Measurements from ENCODE around the gene FBRSL1.
"Not testable (repeated sequence)": the region's sequence is repeated elsewhere in the genome, so short reads cannot be mapped to it uniquely, and the experiment has no call there.

Gene FBRSL1

DNA sequence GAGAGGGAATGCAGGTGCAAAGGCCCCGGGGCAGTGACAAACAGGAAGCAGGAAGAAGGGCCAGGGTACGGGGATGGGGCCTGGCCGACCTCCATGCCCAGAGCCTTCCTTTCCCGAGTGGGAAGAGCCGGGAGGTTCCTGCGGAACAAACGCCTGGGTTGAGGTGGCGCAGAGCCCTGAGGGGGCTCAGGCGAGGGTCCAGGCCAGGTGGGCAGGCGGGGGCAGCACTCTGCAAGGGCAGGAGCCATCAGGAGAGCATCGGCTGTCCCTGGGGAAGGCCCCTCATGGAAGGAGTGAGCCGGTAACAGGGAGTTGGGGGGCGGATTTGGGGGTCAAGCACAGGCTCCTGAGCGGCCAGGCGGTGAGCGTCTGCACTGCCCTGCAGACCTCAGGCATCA lies 18.1 kb upstream of the FBRSL1 start:
- DNase-seq = no peak

DNA sequence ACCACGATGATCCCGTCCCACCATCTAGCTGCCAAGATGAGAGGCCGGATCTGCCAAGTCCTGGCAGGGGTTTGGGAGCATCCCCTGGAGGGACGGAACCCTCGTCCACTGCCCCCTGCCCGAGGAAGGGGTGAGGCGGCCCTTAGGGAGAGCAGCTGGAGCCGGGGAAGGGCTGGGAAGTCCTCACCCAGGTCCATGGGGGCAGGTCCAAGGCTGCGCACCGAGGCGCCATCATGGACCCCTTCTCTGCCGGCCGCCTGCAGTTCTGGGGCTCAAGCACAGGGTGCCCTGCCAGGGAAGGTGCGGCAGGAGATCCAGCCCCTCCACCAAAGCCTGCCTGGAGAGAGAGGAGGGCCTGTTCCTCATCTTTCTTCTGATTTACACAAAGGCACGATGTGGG lies 17.6 kb upstream of the FBRSL1 start:
- no peak for DNase-seq

DNA sequence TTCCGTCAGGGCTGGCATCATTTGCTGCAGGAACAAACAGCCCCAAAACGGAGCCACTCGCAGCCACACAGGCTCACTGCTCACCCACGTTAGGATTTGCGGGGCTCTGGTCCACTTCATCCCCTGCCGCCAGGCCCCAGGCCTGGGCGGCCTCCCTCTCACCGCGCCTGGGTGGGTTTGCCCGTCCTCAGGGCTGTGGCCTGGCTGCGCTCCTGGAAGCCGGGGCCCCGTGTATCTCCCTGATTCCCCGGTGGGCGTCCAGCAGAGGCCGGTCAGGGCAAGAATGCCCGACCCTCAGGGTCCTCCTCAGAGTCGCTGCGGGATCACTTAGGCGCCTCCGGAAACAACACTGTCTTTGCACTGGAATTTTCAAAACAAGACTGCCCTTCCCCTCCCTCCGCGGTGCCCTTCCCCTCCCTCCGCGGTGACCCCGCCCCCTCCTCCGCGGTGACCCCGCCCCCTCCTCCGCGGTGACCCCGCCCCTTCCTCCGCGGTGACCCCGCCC lies 15.7 kb upstream of the FBRSL1 start:
- DNase-seq = no peak

DNA sequence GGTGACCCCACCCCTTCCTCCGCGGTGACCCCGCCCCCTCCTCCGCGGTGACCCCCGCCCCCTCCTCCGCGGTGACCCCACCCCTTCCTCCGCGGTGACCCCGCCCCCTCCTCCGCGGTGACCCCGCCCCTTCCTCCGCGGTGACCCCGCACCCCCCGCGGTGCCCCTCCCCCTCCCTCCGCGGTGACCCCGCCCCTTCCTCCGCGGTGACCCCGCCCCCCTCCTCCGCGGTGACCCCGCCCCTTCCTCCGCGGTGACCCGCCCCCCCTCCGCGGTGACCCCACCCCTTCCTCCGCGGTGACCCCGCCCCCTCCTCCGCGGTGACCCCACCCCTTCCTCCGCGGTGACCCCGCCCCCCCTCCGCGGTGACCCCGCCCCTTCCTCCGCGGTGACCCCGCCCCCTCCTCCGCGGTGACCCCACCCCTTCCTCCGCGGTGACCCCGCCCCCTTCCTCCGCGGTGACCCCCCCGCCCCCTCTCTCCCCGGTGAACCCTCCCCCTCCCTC lies 15.1 kb upstream of the FBRSL1 start:
- DNase-seq = not testable (repeated sequence)

DNA sequence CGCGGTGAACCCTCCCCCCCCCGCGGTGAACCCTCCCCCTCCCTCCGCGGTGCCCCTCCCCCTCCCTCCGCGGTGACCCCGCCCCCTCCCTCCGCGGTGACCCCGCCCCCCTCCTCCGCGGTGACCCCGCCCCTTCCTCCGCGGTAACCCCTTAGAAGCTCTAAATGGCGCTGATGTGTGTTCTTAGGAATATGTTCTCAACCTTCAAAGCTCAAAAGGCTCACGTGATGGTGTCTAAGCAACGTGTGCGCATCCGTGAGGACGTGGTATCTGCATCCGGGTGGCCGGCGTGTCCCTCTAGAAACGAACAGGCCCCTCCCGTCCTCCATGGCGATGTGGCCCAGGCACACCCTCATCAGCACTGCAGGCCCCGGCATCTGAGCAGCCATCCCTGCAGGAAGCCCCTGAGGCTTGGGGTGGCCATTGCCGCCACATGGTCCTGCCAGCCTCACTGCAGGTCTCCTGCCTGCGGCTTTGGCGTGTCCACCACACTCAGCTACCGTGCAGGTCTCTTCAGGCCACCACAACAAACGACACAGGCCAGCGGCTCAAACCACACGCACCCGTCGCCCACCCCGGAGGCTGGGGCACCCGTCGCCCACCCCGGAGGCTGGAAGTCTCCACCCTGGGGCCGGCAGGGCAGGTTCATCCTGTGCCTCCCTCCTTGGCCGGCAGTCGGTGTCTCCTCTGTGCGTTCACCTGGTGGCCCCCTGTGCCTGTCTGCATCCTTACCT lies 14.5 kb upstream of the FBRSL1 start:
- no peak for DNase-seq

DNA sequence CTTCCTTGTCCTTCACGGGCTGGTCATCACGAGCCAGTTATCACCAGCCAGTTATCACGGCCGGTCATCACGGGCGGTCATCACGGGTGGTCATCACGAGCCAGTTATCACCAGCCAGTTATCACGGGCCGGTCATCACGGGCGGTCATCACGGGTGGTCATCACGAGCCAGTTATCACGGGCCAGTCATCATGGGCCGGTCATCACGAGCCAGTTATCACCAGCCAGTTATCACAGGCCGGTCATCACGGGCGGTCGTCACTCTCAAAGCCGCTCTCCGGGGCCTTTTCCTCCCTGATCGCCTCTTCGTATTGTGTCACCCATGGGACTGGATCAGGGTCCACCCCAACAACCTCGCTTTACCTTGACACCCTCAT lies 13.9 kb upstream of the FBRSL1 start:
- DNase-seq = no peak

DNA sequence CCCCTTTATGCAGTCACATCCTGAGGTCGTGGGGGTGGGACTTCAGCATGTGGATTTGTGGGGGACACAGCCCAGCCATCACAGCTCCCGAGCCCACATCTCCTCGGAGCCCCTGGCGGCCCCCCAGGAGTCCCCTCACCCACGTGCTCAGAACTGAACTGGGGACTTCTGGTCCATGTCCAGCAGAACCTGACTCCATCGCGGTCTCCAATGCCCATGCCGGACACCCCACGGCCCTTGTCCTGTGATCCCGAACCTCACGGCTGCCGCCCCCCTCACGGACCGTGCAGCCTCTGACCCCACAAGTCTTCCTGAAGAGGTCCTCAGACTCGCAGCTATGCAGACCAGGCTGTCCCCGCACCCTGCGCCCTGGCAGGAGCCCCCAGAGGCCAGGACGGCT lies 13.5 kb upstream of the FBRSL1 start:
- DNase-seq = no peak

DNA sequence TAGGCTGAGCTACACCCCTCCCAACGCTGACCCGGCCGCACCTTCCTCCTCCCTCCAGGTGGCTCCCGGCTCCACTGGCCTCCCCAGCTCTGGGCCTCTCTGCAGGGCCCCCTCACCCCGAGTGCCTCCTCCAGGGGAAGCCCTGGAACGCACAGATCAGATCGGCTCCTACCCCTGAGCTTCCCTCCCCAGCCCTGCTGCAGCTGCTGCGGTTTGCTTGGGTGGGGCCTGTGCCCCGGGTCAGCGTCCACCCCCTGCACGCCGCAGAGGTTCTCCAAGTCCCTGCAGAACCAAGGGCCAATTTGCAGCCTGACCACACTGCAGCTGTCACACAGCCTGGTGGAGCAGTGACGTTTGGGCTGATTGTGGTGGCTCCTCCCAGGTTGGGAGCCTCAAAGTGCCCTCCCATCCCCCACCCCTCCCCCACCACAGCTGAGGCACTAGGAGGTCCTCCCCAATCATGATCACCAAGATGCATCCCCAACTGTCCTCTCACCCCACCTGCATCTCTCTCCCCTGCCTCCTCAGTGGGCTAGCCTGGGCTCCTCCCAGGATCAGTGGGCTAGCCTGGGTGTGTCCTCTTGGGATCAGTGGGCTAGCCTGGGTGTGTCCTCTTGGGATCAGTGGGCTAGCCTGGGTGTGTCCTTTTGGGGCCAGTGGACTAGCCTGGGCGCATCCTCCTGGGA lies 12.8 kb upstream of the FBRSL1 start:
- no peak for DNase-seq

DNA sequence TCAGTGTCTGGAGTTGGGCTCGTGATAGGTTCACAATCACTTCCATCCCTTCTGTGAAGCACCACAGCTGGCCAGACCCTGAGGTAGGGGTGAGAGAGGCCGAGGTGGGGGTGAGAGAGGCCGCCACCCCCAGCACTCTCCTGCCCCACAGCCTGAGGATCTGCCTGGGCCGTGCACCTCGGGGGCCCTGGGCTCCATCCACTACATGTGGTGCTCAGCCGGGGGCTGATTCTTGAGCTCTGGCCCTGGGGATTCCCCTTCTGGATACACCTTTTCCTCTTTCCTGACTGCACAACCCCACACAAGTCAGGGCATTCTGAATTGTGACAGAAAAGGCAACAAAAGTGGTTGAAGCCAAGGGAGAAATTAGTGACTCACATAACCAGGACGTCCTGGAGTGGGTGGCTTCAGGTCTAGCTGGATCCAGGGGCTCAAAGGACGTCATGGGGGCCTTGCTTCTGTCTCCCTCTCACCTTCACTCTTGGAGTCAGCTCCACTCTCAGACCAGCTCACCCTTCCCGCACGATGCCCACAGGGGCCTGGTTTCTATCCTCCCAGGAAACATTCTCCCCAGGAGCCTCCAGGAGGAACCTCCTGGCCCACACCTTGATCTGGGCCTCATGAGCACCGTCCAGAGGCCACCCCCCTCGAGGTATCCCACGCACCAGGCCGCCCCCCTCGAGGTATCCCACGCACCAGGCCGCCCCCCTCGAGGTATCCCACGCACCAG lies 12.1 kb upstream of the FBRSL1 start:
- no peak for DNase-seq

DNA sequence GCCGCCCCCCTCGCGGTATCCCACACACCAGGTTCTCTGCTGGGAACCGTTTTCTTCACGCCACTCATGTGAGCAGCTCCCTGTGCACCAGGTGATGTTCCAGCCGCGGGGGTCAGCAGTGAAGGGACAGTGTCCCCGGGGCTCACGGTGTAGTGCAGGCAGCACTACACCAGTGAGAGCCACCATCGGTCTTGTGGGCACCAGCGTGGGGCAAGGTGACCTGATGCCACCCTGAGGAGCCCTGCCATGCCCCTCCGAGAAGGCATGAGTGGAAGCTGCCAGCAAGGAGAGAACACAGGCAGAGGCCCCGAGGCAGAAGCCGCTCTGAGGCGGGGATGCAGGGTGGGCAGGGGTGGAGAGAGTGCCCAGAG lies 11.5 kb upstream of the FBRSL1 start:
- no peak for DNase-seq

DNA sequence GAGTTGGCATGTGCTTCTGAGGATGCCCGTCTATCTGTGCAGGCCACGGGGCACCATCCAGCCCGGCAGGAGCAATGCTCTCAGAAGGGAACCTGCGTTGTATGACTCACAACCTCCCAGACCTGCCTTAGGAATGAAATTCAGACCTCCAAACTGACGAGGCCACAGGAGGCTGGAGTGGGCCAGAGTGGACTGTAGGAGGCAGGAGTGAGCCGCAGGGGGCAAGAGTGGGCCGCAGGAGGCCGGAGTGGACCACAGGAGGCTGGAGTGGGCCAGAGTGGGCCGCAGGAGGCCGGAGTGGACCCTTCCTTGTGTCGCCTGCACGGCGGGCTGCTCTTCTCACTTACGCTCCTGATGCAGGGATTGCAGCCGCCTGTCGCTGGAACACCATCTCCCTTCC lies 11.1 kb upstream of the FBRSL1 start:
- no peak for DNase-seq

DNA sequence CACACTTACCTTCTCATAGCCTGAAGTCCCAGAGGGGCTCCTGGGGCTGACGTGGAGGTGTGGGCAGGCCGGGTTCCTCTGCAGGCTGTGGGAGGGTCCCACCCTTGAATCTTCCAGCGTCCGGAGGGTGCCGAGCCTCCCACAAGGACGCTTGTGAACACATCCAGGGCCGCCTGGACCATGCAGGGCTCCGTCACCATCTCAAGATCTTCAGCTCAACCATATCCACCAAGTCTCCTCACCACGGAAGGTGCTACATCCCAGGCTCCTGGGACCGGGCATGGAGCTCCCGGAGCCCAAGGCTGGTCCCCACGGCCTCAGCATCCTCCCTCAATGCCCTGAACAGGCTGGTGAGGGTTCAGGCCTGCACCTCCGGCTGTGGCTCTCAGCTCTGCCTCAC lies 10.7 kb upstream of the FBRSL1 start:
- no peak for DNase-seq

DNA sequence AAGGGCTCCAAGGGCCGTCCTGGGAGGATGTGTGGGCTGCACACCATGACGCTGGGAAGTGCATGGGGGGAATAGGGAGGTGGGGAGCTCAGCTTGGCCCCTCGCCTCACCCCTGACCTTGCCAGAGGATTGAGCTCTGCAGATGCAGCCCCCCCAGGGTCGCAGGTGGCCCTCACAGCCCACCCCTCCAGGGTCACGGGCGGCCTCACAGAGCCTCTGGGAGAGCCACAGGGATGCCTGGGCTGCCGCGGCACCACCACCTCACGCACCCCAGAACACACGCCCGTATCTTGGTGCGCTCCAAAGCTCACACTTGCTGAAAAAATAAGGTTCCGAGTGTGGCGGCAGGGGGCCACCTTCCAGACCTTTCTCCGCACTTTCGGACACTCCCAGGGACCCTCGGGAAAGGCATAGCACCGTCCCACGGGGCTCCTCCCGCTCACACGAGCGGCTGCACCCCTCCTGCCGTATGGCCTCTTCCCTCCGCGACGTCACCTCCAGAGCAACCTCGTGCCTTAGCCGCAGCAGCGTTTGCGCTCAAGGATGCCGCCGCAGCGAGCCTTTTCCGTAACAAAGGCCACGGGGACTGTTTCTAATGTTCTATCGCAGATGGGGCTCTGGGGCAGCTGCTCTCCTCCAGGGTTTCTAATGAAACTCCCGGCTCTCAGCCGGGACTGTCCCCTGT lies 9.9 kb upstream of the FBRSL1 start:
- DNase-seq = no peak

DNA sequence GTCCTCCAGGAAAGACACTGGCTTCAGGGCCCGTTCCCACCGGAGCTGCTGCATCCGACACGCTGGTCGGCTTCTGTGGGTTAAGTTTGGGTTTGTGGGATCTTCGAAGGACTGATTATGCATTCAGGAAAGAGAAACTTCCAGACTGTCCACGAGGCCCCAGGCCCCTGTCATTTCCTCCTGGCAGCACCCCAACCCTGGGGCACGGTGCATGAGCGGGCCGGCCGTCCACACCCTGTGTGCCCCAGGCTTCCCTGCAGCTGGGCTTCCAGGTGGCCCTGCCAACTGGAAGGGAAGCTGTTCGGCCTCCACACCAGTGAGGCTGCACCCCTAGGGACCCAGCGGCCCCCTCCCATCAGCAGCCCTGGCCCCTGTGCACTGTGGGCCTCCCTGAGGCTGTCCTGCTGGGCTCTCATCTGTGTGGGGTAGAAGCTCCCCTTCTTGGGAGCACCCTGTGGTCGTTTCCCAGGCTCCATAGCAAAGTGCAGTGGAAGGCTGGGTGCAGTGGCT lies 9.3 kb upstream of the FBRSL1 start:
- DNase-seq = no peak

DNA sequence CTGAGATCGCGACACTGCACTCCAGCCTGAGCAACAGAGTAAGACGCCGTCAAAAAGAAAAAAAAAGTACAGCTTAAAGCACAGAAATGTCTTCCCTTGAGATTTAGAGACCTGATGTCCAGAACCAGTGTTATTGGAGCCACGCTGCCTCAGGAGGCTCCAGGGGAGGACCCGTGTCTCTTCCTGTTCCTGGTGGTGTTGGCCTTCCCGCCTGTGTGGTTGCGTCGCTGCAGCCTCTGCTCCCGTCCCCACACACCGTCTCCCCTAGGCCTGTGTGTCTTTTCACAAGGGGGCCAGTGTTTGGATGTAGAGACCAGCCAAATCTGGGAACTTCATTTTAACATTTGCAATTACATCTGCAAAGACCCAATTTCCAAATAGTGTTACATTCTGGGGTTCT lies 8.6 kb upstream of the FBRSL1 start:
- no peak for DNase-seq

DNA sequence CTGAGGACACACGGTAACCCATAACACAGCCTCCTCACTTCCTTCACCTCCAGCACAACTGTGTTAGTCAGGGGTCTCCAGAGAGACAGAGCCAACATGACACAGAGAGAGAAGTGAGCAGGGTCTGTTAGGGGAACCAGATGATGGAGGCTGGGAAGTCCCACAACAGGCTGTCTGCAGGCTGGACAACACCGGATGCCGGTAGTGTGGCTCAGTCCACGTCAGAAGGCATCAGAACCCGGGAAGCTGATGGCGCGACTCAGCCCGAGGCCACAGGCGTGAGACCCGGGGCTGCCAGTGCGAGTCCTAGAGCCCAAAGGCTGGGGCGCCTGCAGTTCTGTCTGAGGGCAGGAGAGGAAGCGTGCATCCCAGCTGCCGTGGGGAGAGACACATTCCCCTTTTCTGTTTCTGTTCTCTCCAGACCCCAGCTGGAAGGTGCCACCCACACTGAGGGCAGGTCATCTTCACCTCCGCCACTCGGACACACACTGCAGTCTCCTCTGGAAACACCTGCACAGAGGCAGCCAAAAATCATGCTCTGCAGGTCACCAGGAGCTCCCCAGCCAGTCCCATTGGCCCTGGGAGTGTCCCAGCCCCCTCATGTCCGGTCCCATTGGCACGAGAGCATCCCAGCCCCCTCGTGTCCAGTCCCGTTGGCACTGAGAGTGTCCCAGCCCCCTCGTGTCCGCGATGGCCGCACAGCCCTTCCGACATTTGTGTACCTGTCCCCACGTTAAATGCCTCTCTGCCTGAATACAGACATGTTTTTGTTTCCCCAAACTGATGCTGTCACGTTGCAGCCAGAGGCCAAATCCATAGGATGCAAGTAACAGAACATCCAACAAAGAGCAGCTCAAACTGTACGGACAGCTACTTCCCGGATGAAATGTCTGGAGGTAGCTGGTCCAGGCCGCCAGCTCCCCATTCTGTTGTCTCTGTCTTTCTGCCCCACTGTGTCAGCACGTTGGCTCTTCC lies 7.9 kb upstream of the FBRSL1 start:
- DNase-seq = no peak

DNA sequence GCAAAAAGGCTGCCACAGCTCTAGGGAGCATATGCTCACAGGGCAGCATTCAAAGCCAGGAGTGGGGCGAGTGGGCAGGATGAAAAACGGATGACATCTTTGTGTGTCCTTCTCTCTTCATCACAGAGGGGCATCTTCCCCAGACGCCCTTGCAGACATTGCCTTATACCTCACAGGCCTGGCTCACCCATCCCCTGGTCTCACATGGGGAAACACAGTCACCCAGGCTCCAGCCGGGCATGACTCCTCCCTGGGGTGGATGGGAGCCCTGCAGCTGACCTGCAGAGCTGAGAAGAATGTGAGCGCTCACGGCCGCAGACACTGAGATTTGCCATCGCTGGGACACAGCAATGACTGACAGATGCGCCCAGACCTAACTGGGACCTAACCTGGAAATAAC lies 7.2 kb upstream of the FBRSL1 start:
- DNase-seq = no peak

DNA sequence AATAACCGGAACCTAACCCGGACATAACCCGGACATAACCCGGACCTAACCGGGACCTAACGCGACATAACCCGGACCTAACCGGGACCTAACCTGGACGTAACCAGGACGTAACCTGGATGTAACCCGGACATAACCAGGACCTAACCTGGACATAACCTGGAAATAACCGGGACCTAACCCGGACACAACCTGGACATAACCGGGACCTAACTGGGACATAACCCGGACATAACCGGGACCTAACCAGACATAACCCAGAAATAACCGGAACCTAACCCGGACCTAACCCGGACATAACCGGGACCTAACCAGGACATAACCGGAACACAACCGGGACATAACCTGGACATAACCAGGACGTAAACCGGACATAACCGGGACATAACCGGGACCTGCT lies 6.7 kb upstream of the FBRSL1 start:
- no peak for DNase-seq

DNA sequence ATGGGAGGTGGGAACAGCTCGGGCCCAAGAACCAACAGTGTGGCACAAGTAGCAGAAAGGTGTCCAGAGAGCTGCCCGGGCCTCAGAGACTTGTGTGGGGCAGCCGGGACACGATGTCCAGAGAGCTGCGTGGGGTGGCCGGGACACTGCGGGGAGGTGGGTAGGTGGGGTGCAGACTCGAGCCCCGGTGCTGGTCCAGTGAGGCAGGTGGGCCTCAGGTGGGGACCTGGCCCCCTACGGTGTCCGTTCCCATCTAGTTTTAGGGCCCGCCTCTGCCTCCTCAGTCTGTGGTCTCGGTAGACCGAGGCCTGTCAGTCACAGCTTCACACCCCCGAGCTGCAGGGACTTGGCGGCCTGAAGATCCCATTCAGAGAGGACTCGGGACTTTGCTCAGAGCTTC lies 6.3 kb upstream of the FBRSL1 start:
- no peak for DNase-seq

DNA sequence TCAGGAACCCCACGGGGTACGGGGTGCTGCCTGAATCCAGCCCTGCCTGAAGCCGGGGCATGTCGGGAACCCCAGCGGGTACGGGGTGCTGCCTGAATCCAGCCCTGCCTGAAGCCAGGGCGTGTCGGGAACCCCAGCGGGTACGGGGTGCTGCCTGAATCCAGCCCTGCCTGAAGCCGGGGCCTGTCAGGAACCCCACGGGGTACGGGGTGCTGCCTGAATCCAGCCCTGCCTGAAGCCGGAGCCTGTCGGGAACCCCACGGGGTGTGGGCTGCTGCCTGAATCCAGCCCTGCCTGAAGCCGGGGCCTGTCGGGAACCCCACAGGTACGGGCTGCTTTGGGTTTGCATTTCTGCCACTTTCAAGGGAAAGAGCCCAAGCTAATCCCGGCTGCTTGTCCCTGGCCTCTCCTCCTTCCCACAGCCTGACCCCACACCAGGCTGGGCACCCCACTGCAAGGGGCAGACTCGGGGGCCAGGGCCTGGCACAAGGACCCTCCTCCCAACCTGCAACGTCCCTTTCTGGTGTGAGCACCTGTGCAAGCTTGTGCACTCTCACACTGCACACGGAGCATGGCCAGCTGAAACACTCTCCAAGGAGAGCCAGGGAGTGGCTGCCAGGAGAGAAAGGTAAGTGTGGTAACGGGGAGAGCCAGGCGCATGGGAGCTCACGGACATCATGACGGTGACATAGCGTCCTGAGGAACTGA lies 5.6 kb upstream of the FBRSL1 start:
- no peak for DNase-seq

DNA sequence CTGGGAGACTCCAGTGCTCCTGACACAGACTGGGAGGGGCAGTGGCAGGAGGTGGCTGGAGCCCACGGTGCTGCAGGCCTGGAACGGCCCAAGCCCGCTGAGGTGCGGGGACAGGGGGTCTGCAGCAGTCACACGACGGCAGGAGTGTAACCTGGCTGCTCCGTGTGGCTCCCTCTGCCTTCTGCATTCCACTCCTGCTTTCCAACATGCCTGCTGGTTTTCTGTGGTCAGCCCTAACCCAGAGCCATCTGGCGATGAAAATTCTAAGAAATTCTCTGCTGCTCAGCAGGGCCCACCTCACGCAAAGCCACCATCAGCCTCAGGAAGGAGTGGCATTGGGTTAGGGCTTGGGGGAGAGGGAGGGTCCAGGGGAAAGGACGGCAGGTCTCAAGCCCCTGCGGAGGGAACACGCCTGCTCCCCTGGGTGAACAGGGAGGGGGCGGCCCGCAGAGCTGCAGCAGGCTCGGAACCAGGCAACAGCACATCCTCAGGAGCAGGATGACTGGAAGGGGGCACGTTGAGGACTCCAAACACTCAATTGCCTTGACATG lies 5.0 kb upstream of the FBRSL1 start:
- no peak for DNase-seq
